GM19025 (cell line): ENCODE data around the gene PORCN.

Experiments
- ATAC-seq: cut with Tn5 transposase; IDR thresholded peaks from one replicate; pipeline ENCODE4 v1.9.1; 2021; ENCODE audit warnings: mild to moderate bottlenecking, low read depth, moderate library complexity; ENCODE audit not compliant: unreplicated experiment

PORCN gene

GRCh38 chrX:48475774-48476577, 32.8 kb upstream of the PORCN start, which contains the start of gene FTSJ1:
Gene FTSJ1, plus strand, starts transcription at chrX:48476199. Its CDS starts 1,849 bp downstream, at chrX:48478048.
- ATAC-seq: peak; percentile 87

- no peak for ATAC-seq
Observed at GRCh38 chrX:48476919-48477318, 31.9 kb upstream of the PORCN start.

DNA sequence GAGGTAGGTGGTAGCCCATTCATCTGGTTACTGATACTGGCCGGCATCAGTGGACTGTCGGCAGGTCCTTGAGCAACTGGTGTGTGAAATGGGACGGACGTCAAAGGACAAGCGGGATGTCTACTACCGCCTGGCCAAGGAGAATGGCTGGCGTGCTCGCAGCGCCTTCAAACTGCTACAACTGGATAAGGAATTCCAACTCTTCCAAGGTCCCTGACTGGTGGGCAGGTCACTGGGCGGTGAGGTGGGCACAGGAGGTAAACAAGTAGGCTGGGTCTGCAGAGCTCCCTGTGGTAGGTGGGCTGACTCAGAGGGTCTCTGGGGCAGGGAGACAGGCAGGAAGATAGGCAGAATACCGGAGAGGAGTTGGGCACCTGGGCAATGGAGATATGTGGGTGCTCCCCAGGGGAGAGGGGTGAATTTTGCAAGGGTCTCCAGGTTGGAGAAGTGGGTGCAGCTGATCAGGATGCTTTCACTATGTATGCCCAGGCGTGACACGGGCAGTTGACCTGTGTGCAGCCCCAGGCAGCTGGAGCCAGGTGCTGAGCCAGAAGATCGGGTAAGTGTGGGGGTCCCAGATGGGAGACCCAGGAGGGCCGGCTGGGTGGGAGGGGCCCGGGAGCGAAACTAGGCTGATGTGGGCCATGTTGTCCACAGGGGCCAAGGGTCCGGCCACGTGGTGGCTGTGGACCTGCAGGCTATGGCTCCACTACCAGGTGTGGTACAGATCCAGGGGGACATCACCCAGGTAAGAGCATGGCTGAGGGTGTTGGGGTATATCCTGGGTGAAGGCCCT, 30.6 kb upstream of the PORCN start:
- ATAC-seq: no peak

GRCh38 chrX:48478806-48479205, 30.0 kb upstream of the PORCN start:
- ATAC-seq: no peak

DNA sequence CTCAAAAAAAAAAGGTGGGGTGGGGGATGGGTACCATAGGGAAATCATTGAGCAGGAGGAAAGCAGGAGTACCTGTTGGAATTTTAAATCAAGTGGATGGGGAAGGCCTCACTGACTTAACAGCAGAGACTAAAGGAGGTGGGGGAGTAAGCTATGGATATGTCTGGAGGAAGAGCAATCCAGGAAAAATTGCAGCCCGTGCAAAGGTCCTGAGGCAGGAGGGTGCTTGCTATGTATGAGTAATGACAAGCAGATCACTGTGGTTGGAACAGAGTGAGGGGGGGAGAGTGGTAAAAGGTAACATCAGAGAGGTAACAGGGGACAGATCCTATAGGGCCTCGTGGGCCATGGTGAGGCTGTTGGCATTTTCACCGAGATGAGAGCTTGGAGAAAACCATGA, 28.6 kb upstream of the PORCN start:
- ATAC-seq: no peak

GRCh38 chrX:48480583-48480982, 28.2 kb upstream of the PORCN start:
- ATAC-seq: no peak

DNA sequence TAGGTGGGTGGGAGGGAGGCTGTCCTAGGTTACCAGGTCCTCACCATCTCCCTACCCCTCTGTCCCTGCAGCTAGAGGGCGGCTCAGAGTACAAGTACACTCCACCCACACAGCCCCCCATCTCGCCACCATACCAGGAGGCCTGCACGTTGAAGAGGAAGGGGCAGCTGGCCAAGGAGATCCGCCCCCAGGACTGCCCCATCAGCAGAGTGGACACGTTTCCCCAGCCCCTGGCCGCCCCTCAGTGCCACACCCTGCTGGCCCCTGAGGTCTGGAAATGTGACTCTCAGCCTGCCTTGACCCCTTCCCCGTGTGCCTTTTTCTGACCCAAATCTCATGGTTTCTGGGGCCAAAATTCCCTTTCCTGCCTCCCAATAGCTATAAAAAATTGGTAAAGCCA, 26.3 kb upstream of the PORCN start:
- no peak for ATAC-seq

DNA sequence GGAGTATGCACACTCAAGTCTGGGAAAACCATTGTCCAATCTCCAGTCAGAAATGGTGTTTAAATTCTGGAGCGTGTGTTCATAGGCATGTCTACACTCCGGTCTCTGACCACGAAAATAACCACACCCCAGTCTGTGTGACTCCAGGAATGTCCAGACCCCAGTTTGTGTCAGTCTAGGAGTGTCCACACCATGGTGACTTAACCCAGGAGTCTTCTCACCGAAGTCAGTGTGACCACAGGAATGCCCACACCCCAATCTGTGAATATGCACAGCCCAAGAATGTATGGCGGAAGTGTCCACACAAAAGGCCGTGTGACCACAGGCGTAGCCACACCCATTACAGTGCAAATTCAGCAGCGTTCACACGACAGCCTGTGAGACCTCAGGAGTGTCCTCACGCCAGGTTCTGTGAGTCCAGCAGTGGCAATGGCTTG, 21.4 kb upstream of the PORCN start:
- no peak for ATAC-seq

DNA sequence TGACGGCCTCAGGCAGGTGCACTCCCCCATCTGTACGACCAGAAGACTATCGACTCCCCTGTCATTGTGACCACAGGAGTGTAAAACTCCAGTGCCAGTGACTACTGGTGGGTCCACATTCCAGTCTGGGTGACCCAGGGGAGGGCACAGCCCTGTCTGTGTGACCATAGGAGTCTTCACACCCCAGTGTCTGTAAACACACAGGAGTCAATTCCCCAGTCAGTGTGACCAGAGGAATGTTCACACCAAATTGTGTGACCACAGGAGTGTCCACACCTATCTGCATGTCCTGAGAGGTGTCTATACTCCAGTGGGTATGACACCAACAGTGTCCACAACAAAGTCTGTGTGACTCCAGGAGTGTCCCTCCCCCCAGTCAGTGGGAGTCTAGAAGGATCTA, 20.8 kb upstream of the PORCN start:
- no peak for ATAC-seq

GRCh38 chrX:48489296-48489695, 19.5 kb upstream of the PORCN start:
- no peak for ATAC-seq

GRCh38 chrX:48489892-48490291, 18.9 kb upstream of the PORCN start:
- ATAC-seq: no peak

DNA sequence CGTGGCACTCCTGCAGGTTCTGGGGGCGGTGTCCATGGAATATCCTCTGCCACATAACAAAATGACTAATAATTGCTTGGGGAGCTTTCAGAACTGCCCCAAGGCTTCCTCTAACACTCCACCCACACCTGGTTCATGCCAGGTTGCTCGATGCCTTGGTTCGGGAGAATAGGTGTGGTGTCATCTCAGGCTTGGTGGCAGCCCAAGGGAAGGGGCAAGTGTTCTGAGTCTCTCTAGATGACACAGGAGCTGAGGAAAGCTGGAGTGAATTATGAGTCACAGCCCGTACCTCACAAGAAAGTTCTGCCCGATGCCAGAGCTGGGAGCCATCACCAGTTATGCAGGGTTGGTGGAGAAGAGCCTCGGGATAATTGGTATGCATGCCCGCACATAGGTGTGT, 18.1 kb upstream of the PORCN start:
- ATAC-seq: no peak

GRCh38 chrX:48491809-48492208, 17.0 kb upstream of the PORCN start:
- no peak for ATAC-seq

DNA sequence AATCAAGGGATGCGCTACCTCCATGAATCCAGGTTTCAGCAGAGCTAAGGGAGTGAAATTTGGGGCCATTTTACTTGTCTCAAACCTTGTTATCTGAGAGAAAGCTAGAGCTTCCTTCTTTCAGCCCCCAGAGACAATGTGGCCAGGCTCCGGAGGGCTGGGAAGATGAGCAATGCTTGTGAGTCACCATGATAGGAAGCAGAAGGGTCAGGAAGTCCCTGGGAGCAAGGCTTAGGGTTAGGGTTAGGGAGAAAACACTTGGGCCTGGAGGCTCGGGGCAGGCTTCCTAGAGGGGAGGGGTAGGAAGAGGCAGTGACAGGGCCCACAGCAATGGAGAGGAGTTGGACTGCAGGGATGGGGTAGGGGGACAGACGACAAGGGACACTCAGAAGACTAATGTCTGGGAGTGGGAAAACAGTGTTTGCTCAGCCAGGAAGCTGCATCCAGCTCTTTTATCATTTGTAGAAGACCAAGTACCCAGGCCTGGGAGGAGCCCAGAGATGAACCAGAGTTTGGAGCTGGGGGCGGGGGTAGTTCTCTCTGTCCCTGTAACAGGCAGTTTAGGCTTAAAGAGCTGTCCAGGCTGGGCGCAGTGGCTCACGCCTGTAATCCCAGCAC, 16.4 kb upstream of the PORCN start:
- no peak for ATAC-seq

DNA sequence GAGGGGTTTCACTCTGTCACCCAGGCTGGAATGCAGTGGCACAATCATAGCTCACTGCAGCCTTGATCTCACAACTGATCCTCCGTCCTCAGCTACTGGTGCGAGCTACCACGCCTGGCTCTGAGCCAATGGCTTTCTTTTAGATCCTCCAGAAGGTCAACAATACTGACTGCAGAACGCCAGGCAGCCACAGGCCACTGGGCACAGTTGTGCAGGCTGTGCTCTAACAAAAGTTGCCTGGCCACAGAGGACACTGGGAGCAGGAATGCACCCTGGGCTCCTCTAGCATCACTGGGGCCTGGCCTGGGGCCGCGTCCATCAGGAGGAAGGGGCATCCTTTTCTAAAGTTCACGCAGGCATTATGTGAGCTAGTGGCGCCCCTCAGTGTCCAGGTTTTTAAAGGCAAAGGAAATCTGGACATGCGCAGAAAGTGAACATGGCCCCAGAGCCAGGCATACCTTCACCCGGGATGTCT, 14.9 kb upstream of the PORCN start:
- no peak for ATAC-seq

DNA sequence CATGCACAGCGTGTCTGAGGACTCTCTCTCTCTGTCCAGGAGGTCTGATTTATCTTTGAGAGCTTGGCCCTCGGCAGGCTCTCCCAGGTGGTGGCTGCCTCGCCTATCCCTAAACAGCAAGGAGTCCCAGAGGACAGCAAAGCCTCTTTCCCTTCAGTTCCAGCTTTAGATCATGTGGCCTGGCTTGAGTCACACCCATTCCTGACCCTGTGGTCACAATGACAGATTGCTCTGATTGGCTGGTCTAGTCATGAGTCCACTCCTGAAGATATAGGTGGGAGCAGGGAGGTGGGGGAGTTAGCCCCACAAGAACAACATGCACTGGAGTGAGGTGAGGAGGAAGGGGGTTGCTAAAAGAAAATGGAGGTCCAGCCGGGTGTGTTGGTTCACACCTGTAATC, 12.1 kb upstream of the PORCN start:
- no peak for ATAC-seq

DNA sequence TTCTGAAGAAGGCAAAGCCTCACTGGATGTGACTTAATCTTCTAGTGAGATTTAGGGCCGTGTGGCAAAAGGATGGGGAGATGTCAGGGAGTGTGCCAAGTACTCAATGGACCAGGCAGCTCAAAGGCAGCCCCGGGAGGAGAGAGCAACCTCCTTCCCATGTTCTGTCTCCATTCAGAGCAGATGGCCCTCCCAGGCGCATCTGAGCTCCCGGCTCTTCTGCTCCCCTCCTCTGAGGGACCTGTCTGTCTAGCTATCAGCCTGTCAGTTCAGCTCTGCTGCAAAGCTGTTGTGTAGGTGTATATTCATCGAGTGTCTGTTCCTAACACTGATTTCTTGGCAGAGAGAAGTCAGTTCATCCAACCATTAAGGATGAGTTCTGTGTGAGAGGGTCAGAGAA, 10.9 kb upstream of the PORCN start:
- ATAC-seq: no peak

DNA sequence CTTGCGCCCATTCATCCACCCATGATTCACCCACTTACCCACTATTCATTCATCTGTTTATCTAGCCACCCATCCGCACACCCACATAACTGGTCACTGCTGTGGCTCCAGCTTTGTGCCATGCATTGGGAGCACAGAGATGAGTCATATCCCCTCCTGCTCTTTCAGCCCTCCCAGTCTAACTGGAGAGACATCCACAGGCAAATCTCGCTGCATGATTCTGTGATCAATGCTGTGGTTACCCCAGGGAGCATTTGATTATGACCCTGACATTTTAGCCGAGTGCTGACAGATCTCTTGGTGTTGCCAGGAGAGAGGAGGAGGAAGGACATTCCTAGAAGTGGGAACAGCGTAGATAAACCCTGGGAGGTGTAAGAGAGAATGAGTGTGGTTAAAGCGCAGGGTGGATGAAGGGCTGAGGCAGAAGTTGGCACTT, 10.4 kb upstream of the PORCN start:
- no peak for ATAC-seq

DNA sequence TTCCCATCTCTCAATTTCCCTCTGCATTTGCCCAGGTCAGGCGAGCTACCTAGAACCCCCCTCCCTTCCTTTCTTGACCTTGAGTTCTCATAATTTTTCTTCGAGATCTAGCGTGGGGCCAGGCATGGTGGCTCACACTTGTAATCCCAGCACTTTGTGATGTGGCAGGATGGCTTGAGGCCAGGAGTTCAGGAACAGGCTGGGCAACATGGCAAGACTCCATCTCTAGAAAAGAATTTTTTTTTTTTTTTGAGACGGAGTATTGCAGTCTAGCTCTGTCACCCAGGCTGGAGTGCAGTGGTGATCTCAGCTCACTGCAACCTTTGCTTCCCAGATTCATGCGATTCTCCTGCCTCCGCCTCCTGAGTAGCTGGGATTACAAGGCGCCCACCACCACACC, 4.5 kb upstream of the PORCN start:
- ATAC-seq: no peak

GRCh38 chrX:48505481-48505880, 3.3 kb upstream of the PORCN start:
- ATAC-seq: no peak

- no peak for ATAC-seq
Observed at GRCh38 chrX:48507246-48507645, 1.5 kb upstream of the PORCN start.
